HUES64 (cell line): ENCODE data around the gene OTULIN.

Experiments
- H3K27ac ChIP-seq: 2 replicates; pipeline ENCODE4 v1.7.0; 2013; ENCODE audit warnings: low read depth, low read length, inconsistent platforms
- H3K27me3 ChIP-seq: 2 replicates; pipeline ENCODE4 v1.6.1; 2013; ENCODE audit warnings: mild to moderate bottlenecking, low read length; ENCODE audit not compliant: insufficient read depth
- H3K36me3 ChIP-seq: 2 replicates; pipeline ENCODE4 v1.6.1; 2013; ENCODE audit warnings: mild to moderate bottlenecking, low read length; ENCODE audit not compliant: insufficient read depth
- H3K4me1 ChIP-seq: 2 replicates; pipeline ENCODE4 v1.6.1; 2013; ENCODE audit warnings: mild to moderate bottlenecking, low read length, moderate library complexity; ENCODE audit not compliant: insufficient read depth
- H3K4me3 ChIP-seq: 2 replicates; pipeline ENCODE4 v1.5.1; 2013; ENCODE audit warnings: mild to moderate bottlenecking, low read length, moderate library complexity
- H3K9ac ChIP-seq: 2 replicates; pipeline ENCODE4 v1.6.1; 2013; ENCODE audit warnings: mild to moderate bottlenecking, low read depth, low read length
- H3K9me3 ChIP-seq: 2 replicates; pipeline ENCODE4 v1.6.1; 2013; ENCODE audit warnings: low read depth, low read length; ENCODE audit not compliant: insufficient read depth
- WGBS: fragments of 150-250, 120-280 bp; methylation state at CpG from one replicate; pipeline ENCODE4 v1.1.7; 2013; ENCODE audit warnings: missing lambda C conversion rate; 5-methylcytosine and 5-hydroxymethylcytosine counted together

The OTULIN gene

DNA sequence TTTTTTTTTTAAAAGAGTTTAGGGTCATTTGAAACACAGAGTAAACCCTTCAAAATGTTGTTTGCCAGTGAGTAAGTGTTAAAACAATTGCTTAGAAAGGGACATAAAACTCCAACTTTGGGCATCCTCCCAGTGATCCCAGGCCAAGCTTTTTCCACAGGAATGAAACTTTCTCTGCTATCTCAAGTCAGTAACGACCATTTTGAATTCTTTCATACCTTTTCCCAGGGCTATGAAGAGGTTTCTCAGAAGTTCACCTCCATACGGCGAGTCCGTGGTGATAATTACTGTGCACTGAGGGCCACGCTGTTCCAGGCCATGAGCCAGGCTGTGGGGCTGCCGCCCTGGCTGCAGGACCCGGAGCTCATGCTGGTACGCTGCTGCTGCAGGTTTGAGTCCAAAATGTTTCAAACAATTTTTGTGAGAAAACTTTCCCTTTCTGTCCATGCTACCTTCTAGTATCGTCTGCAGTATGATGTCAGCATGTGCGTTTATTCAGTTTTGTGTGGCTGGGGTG, 16.8 kb downstream of the OTULIN start:
- no peak overlapping the region for H3K27ac ChIP-seq
- no peak overlapping the region for H3K9ac ChIP-seq
- H3K4me3 ChIP-seq: no peak overlapping the region
- no peaks in the 10 kb centered on the region for H3K27me3 ChIP-seq
- no peaks in the 10 kb centered on the region for H3K9me3 ChIP-seq
- peaks cover 50% of the 10 kb centered on the region for H3K36me3 ChIP-seq
- H3K4me1 ChIP-seq: no peaks in the 10 kb centered on the region; the same call in 1 of the 2 replicates
- 94% methylated on average over 10 of the region's 10 CpGs for WGBS

DNA sequence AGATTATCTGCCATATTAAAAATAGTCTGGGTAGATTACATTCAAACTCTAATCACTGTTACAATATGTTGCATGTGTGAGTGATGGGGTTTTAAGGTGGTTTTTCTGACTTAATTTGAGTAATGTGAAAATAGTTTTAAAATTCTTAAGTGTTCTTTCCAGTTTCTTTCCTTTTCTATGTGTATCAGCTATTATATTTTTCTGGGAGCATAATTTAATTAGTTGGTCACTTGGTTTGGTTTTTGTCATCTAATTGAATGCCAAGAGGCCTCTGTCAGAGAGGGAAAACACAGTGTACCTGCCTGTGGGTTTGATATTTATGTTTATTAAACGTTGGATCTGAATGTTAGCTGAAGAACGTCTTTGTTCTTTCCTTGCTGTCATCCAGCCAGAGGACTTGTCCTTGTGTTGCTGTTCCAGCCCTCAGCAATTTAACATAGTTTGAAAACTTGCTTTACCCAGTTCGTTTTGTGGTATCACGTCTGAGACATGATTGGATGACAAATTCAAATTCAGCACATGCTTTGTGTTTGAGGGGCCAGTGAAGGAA, 19.5 kb downstream of the OTULIN start:
- 92% methylated on average over 4 of the region's 4 CpGs for WGBS
- Histone ChIP-seq H3K9ac (no peak overlapping the region), H3K27me3 (no peaks in the 10 kb centered on the region), H3K4me1 (no peaks in the 10 kb centered on the region; the same call in 1 of the 2 replicates), H3K9me3 (no peaks in the 10 kb centered on the region), H3K36me3 (peaks cover 71% of the 10 kb centered on the region), H3K4me3 (no peak overlapping the region), H3K27ac (no peak overlapping the region)

DNA sequence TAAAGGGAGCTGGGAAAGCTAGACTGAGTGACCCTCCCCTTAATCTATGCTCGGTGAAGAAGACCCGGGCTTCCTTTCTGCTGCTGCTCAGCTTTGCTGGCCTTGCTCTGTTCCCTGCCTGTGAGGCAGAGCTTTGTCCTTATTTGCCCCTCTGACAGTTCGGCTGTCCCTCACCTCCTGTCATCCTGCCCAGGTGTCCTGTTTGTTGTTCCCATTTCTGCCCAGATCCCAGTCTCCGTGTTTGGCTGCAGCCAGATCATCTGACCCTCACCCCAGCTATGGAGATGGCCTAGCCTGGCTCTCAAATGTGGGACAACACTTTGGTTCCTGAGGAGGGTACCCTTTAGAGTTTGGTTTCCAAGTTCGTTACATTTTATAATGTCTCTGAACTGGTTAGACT, 20.2 kb downstream of the OTULIN start:
- no peaks in the 10 kb centered on the region for H3K9me3 ChIP-seq
- WGBS: 89% methylated on average over 5 of the region's 5 CpGs
- H3K4me1 ChIP-seq: no peaks in the 10 kb centered on the region; the same call in 1 of the 2 replicates
- H3K36me3 ChIP-seq: peaks cover 73% of the 10 kb centered on the region
- no peak overlapping the region for H3K4me3 ChIP-seq
- H3K27ac ChIP-seq: no peak overlapping the region
- no peak overlapping the region for H3K9ac ChIP-seq
- H3K27me3 ChIP-seq: no peaks in the 10 kb centered on the region

DNA sequence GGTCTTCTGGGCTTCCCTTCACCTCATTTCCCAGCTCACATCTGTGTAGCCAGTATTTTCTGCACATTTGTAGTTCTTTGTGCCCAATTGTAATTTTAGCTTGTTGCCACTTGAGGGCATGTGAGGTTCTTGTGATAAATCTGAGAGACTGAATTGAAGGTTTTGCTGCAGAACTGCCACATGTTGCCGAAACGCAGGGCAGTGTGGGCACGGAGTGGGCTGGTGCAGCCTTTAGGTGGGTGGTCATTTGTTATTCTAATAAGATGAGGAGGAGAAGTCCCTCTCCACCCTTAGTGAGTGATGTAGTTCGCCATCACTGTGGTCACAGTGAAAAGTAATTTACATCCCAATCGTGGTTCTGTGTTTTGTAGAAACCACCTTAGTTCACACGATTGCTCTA, 21.2 kb downstream of the OTULIN start:
- H3K9me3 ChIP-seq: no peaks in the 10 kb centered on the region
- no peak overlapping the region for H3K4me3 ChIP-seq
- H3K36me3 ChIP-seq: peaks cover 78% of the 10 kb centered on the region
- H3K27me3 ChIP-seq: no peaks in the 10 kb centered on the region
- no peak overlapping the region for H3K9ac ChIP-seq
- WGBS: 46% methylated on average over 6 of the region's 6 CpGs
- H3K4me1 ChIP-seq: no peaks in the 10 kb centered on the region; the same call in 1 of the 2 replicates
- H3K27ac ChIP-seq: no peak overlapping the region

DNA sequence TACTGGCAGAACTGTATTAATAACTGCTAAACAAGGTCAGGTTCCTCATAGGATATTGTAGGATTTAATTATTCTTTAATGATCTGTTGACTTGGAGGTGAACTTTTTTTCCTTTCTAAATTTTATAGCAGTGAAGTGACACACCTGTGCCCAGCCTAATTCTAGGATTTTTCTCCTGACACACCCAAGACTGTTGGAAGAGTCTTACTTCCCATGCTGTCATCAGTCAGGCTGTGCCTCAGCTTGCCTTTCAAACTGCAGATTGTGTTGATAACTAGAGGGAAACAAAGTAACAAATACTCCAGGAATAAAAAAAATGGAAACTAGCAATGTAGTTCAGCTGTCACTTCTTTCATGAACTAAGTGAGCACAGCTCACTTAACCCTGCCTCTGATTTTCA, 22.0 kb downstream of the OTULIN start:
- Histone ChIP-seq H3K4me3 (no peak overlapping the region), H3K4me1 (no peaks in the 10 kb centered on the region; the same call in 1 of the 2 replicates), H3K27me3 (no peaks in the 10 kb centered on the region), H3K36me3 (peaks cover 78% of the 10 kb centered on the region), H3K27ac (no peak overlapping the region), H3K9ac (no peak overlapping the region), H3K9me3 (no peaks in the 10 kb centered on the region)

DNA sequence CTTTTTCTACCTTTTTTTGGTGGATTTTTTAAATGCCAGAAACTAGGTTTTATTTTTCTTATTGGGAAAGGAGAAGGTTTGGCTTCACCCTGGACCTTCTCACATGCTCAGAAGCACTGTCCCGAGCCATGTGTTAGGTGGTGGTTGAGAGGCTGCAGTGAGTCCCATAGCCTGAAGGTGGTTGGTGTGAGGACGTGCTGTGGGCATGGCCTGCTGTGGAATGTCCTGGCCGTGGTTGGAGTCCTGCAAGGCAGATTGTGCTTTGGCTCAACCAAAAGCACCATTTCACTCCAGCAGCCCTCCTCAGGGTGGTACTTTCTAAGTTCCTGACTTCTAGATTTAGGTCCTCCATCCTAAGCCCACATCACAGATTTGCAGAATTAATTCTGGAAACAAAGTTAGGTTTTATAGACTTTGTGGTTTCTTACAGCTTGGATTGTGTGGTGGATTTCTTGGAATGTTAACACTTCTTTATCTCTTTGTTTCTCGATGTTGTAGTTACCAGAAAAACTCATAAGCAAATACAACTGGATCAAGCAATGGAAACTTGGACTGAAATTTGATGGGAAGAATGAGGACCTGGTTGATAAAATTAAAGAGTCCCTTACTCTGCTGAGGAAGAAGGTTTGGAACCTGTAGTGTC, 22.6 kb downstream of the OTULIN start:
- H3K4me1 ChIP-seq: no peaks in the 10 kb centered on the region; the same call in 1 of the 2 replicates
- H3K4me3 ChIP-seq: no peak overlapping the region
- WGBS: 70% methylated on average over 4 of the region's 4 CpGs
- no peaks in the 10 kb centered on the region for H3K9me3 ChIP-seq
- H3K9ac ChIP-seq: no peak overlapping the region
- peaks cover 78% of the 10 kb centered on the region for H3K36me3 ChIP-seq
- H3K27ac ChIP-seq: no peak overlapping the region
- no peaks in the 10 kb centered on the region for H3K27me3 ChIP-seq

DNA sequence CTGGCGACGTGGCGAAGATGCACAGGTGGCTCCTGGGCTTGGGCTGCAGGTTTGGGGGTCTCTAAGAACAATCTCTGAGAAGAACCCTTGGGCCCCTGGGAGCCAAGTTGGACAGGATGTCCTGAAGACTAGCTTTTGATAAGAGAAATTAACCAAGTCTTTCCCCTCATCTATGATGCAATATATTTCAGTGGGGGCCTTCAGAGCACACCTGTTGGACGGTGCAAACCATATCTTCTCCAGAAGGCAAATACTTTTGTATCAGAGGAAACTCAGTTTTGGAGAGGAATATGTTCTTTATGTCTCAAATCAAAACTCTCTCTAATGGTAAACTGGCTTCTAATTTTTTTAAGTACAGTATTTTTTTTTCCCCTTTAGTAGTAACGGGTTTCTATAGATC, 28.6 kb downstream of the OTULIN start:
- Histone ChIP-seq H3K4me3 (no peak overlapping the region), H3K27ac (no peak overlapping the region), H3K9me3 (no peaks in the 10 kb centered on the region), H3K9ac (no peak overlapping the region), H3K36me3 (peaks cover 83% of the 10 kb centered on the region), H3K27me3 (no peaks in the 10 kb centered on the region), H3K4me1 (peaks cover 16% of the 10 kb centered on the region)
- 96% methylated on average over 4 of the region's 5 CpGs for WGBS

DNA sequence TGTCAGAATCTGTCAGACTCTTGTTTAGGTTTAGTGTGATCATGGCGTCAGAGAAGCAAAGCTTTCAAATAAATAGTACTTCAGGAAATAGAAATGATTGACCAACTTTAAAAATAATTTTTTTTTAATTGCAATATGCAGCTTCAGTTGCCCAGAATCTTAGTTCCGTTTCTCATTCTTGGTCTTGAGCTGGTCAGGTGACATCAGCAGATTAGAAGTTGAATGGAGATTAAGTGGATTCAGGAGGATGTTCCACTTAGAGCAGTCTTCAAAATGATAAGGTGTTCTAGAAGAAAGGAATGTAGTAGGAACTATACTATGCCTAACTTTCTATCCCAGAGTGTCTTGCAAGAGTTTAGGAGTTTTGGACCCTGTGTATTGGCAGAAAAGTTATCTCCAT, 30.6 kb downstream of the OTULIN start:
- WGBS: 91% methylated on average over 2 of the region's 2 CpGs
- Histone ChIP-seq H3K36me3 (peaks cover 76% of the 10 kb centered on the region), H3K9me3 (no peaks in the 10 kb centered on the region), H3K27ac (no peak overlapping the region), H3K27me3 (no peaks in the 10 kb centered on the region), H3K4me1 (peaks cover 16% of the 10 kb centered on the region), H3K4me3 (no peak overlapping the region), H3K9ac (no peak overlapping the region)

DNA sequence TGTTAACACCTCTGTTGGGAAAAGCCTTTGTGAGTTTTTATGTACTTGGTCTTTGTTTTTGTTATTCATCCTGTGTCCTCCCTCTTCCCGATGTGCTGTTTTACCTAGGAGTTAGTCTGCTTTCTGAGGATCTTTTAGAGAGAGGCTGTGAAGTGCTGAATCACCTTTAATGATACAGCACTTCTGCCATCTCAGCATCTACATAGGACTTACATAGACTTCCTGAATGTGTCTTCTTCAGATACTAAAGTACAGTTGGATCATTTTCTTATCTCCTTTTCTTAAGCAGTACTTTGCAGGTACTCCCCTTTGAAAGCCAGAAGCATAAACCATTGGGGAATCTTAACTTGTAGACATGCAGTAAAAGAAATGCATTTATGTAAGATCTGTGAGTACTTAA, 31.5 kb downstream of the OTULIN start:
- H3K4me3 ChIP-seq: no peak overlapping the region
- H3K27ac ChIP-seq: no peak overlapping the region
- no peaks in the 10 kb centered on the region for H3K27me3 ChIP-seq
- 50% methylated on average over 1 of the region's 1 CpG for WGBS
- peaks cover 16% of the 10 kb centered on the region for H3K4me1 ChIP-seq
- H3K9ac ChIP-seq: no peak overlapping the region
- peaks cover 68% of the 10 kb centered on the region for H3K36me3 ChIP-seq
- H3K9me3 ChIP-seq: no peaks in the 10 kb centered on the region

DNA sequence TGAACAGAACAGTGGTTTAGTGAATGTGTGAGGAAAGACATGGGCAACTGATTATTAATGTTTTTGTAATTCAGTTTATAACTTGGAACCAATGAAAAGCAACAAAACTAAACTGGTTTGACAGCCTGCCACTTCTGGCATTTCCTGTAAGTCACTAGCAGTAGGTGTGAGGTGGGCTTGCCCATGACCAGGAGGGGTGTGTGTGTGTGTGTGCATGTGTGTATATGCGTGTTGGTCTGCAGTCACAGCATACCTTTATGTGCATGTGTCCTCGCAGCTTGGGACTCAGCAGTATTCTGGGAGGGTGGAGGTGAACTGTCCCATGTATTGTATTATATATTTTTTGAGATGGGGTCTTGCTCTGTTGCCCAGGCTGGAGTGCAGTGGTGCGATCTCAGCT, 32.3 kb downstream of the OTULIN start:
- no peak overlapping the region for H3K27ac ChIP-seq
- H3K27me3 ChIP-seq: no peaks in the 10 kb centered on the region
- peaks cover 16% of the 10 kb centered on the region for H3K4me1 ChIP-seq
- H3K4me3 ChIP-seq: no peak overlapping the region
- peaks cover 60% of the 10 kb centered on the region for H3K36me3 ChIP-seq
- 96% methylated on average over 3 of the region's 3 CpGs for WGBS
- no peak overlapping the region for H3K9ac ChIP-seq
- no peaks in the 10 kb centered on the region for H3K9me3 ChIP-seq

DNA sequence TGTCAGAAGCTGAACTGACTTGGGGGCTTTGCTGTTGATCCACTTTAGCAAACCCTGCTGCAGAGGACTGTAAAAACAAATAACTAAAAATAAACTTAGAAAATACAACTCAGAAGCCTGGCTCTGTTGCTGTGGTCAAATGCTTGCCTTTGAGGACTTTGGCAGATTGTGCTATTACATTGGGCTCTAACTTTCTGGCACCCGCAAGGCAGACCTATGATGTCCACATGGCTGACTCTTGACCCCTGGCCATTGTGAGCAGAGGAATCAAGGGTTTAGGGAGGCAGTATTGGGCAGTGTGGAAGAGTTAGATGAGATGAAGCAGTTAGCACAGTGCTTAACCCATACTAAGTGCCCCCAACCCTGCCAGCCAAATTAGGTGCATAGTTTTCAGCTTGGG, 34.0 kb downstream of the OTULIN start:
- no peaks in the 10 kb centered on the region for H3K9me3 ChIP-seq

More for the DNA sequence above, 34.0 kb downstream of the OTULIN start:
- Histone ChIP-seq H3K4me1 (peaks cover 16% of the 10 kb centered on the region), H3K27ac (no peak overlapping the region), H3K36me3 (peaks cover 45% of the 10 kb centered on the region), H3K4me3 (no peak overlapping the region), H3K27me3 (no peaks in the 10 kb centered on the region), H3K9ac (no peak overlapping the region)
- WGBS: 96% methylated on average over 1 of the region's 1 CpG
